Stimulated activated naive CD8-positive, alpha-beta T cell treated with anti-CD3 and anti-CD28 coated beads, Interleukin-15, Interleukin-2, amounts not matched to agents 100 ng/mL and 50 ng/mL, for 24 hours (primary cell): Measurements from ENCODE around the gene PLCB4.

Source experiments
- H3K27ac Mint-ChIP-seq: one replicate; pipeline ENCODE4 v1.8.0; 2021; ENCODE audit warnings: mild to moderate bottlenecking, mixed read lengths
- H3K27me3 Mint-ChIP-seq: one replicate; pipeline ENCODE4 v1.8.0; 2021; ENCODE audit warnings: mixed read lengths
- H3K36me3 Mint-ChIP-seq: one replicate; pipeline ENCODE4 v1.8.0; 2021; ENCODE audit warnings: low read depth, mixed read lengths
- H3K4me1 Mint-ChIP-seq: one replicate; pipeline ENCODE4 v1.8.0; 2021; ENCODE audit warnings: low read depth, mixed read lengths
- H3K4me3 Mint-ChIP-seq: one replicate; pipeline ENCODE4 v1.8.0; 2021; ENCODE audit warnings: mild to moderate bottlenecking, mixed read lengths
- H3K9me3 Mint-ChIP-seq: one replicate; pipeline ENCODE4 v1.8.0; 2021; ENCODE audit warnings: mixed read lengths

Gene PLCB4

DNA sequence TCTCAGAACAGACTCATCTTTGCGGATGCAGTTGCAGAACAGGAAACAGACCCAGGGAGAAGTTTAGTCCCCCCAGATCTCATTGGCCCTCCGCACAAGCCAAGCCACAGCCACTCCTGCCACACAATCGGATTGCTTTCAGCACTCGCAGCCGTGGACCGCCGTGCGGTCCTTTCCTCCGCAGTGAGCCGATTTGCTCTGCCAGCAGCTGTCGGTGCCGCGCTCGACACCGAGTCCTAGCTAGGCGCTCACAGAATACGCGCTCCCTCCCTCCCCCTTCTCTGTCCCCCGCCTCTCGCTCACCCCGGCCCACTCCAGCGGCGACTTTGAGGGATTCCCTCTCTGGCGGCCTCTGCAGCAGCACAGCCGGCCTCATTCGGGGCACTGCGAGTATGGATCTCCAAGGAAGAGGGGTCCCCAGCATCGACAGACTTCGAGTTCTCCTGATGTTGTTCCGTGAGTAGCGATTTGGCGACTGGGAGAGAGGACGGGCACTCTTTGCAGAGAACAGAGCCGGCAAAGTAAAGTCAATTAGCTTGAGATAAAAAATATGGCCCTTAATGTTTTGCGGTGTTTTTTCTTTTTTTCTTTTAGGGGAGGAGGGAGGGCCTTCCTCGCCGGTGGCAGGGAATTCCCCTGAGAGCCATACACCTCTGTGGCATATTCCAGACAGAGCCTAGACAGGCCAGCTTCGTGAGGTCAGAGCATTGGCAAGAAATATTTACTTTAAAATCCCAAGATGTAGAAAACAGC lies 445.8 kb downstream of the PLCB4 start, which contains the start of gene LAMP5:
TSS of gene LAMP5 (plus strand) at position 130 of the 753 bp plus-strand sequence. CDS start at position 393, 263 bp downstream.
- Mint-ChIP-seq H3K4me1 (no peaks in the 10 kb centered on the region), H3K27me3 (peaks cover 73% of the 10 kb centered on the region), H3K9me3 (no peaks in the 10 kb centered on the region), H3K36me3 (no peaks in the 10 kb centered on the region), H3K4me3 (no peak within 1 kb of the TSS), H3K27ac (no peak within 1 kb of the TSS)

DNA sequence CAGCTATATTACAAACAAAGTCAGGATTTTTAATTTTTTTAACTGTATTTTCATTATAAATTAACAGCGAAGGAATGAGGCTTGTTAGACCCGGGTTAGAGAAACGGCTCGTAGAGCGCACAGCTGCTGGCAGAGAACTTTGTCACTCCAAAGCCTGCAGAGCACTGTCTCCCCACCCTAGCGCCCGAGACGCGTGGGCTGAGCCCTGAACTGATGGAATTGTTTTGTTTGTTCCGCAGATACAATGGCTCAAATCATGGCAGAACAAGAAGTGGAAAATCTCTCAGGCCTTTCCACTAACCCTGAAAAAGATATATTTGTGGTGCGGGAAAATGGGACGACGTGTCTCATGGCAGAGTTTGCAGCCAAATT lies 446.3 kb downstream of the PLCB4 start:
- no peak overlapping the region for H3K4me3 Mint-ChIP-seq
- no peaks in the 10 kb centered on the region for H3K4me1 Mint-ChIP-seq
- H3K9me3 Mint-ChIP-seq = no peaks in the 10 kb centered on the region
- H3K27ac Mint-ChIP-seq = no peak overlapping the region
- no peaks in the 10 kb centered on the region for H3K36me3 Mint-ChIP-seq
- H3K27me3 Mint-ChIP-seq = peaks cover 73% of the 10 kb centered on the region

DNA sequence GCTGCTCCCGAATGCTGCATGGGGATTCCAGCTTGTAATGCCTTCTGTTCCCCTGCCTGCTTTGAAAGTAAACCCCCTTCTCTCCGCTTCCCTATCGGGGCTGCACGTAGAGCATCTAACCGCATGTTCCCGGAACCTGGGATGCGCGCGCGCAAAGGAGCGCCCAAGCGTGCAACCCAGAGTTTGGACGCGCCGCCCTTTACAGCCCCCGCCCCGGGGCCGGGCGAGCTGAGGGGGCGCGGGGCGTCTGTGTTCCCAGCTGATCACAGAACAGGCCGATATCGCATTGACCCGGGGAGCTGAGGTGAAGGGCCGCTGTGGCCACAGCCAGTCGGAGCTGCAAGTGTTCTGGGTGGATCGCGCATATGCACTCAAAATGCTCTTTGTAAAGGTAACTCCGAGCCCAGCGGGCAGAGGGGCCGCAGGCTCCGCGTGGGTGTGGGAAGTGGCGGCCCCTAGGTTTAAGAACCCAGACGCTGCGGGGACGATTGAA lies 446.9 kb downstream of the PLCB4 start:
- Mint-ChIP-seq H3K4me3 (no peak overlapping the region), H3K9me3 (no peaks in the 10 kb centered on the region), H3K4me1 (no peaks in the 10 kb centered on the region), H3K27ac (no peak overlapping the region), H3K36me3 (no peaks in the 10 kb centered on the region), H3K27me3 (peaks cover 71% of the 10 kb centered on the region)

DNA sequence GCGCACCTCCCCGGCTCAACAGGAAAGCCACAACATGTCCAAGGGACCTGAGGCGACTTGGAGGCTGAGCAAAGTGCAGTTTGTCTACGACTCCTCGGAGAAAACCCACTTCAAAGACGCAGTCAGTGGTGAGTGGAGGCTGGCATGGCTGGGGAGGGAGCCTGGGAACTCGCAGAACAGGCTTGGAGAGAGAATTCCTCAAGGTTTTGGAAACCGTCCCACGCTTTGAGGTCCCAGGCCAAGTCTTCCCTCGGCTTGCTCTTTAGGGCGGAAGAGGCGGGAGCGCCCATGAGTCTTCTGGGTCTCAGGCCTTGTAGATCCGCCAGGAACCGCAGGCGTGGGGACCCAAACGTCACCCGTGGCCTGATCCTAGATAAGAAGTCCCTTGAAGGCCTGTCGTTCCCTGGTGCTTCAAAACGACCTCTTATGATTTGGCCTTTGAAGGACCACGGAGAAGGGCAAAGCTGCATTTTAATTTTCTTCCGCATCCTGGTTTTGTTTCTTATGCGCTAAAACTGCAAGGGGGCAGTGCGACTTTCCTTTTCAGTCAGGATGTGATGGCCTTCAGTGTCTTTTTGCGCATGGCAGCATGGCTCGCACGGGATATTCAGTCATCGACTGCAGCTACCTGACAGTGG lies 447.5 kb downstream of the PLCB4 start:
- H3K4me1 Mint-ChIP-seq = no peaks in the 10 kb centered on the region
- no peak overlapping the region for H3K4me3 Mint-ChIP-seq
- H3K27me3 Mint-ChIP-seq = peaks cover 68% of the 10 kb centered on the region
- no peaks in the 10 kb centered on the region for H3K36me3 Mint-ChIP-seq
- no peak overlapping the region for H3K27ac Mint-ChIP-seq
- H3K9me3 Mint-ChIP-seq = no peaks in the 10 kb centered on the region

DNA sequence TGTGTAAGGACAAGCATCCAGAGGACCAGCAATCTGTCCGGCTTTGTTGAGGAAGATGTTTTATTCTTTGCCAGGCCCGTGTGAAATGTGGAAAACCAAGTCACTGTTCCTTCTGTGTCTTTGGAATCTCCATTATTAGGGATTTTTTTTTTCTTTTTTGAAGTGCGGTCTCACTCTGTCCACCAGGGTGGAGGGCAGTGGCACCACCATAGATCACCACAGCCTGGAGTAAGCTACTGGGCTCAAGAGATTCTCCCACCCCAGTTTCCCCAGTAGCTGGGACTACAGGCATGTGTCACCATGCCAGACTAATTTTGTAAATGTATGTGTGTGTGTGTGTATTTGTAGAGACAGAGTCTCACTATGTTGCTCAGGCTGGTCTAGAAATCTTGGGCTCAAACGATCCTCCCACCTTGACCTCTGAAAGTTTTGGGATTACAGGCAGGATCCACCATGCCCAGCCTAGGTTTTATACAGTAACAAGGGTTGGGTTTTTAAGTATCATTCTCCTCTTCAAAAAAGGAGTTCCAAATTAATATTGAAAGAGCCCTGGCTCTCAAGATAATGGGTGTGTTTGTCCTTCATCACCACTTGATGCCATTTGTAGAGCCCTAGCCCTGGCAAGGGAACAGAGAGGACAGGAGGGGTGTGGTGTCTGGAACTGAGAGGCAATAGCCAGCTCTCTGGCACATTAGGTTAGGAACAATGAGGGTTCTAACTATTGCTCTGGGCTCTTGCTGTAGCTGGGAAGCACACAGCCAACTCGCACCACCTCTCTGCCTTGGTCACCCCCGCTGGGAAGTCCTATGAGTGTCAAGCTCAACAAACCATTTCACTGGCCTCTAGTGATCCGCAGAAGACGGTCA lies 448.6 kb downstream of the PLCB4 start:
- no peaks in the 10 kb centered on the region for H3K36me3 Mint-ChIP-seq
- H3K27ac Mint-ChIP-seq = no peak overlapping the region
- H3K27me3 Mint-ChIP-seq = peaks cover 57% of the 10 kb centered on the region
- H3K9me3 Mint-ChIP-seq = no peaks in the 10 kb centered on the region
- no peaks in the 10 kb centered on the region for H3K4me1 Mint-ChIP-seq
- H3K4me3 Mint-ChIP-seq = no peak overlapping the region

GRCh38 chr20:9518576-9519175 lies 449.8 kb downstream of the PLCB4 start:
- Mint-ChIP-seq H3K27ac (no peak overlapping the region), H3K36me3 (no peaks in the 10 kb centered on the region), H3K4me3 (no peak overlapping the region), H3K4me1 (no peaks in the 10 kb centered on the region), H3K27me3 (peaks cover 55% of the 10 kb centered on the region), H3K9me3 (no peaks in the 10 kb centered on the region)

GRCh38 chr20:9520086-9520485 lies 451.2 kb downstream of the PLCB4 start:
- Mint-ChIP-seq H3K27ac (no peak overlapping the region), H3K27me3 (peaks cover 41% of the 10 kb centered on the region), H3K9me3 (no peaks in the 10 kb centered on the region), H3K36me3 (no peaks in the 10 kb centered on the region), H3K4me3 (no peak overlapping the region), H3K4me1 (no peaks in the 10 kb centered on the region)

DNA sequence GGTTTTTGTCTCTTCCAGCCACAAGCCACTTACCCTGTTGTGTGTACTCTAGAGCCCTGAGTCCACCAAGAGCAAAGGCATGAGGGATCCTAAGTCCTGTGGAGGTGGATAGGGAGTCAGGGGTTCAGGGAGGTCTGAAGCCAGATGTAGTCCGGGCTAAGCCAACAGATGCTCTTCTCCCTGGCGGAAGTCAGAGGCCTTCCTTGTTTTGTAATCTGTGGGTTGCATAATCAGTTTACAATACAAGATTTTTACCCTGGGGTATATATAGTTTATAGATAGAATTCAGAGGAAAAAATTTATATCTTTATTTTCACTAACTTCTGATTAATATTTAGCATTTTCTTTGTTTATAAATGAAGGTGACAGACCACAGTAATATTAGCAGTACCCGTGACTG lies 454.7 kb downstream of the PLCB4 start:
- no peak overlapping the region for H3K27ac Mint-ChIP-seq
- H3K27me3 Mint-ChIP-seq = peaks cover 11% of the 10 kb centered on the region
- H3K9me3 Mint-ChIP-seq = no peaks in the 10 kb centered on the region
- H3K4me3 Mint-ChIP-seq = no peak overlapping the region
- no peaks in the 10 kb centered on the region for H3K4me1 Mint-ChIP-seq
- no peaks in the 10 kb centered on the region for H3K36me3 Mint-ChIP-seq
